ENCODE results near the gene EPHB2. TPM values are rescaled to one million over a fixed set of nuclear protein-coding genes. Genes with fewer than 3 reads are reported as not detected.

The EPHB2 gene
- total and polyA plus RNA-seq, 2 of the 4 experiments (the other 2 are of a cell fraction) = 52.3 to 58.8 TPM

GRCh38 chr1:22864886-22865285, 154.2 kb downstream of the EPHB2 start:
- Histone ChIP-seq H3K79me1 (ENCODE audit: low read depth in 1 of 2, low read length in 2 of 2) (peaks cover 4 to 20% of the 10 kb centered on the region in 2 experiments; a peak in 3 of 4 replicates), H3K9ac (ENCODE audit: low read depth, low read length) (no peak overlapping the region), H2BK15ac (ENCODE audit: low read depth, low read length) (no peak overlapping the region), H3K56ac (ENCODE audit: extremely low read depth, insufficient read depth, low read length) (no peak overlapping the region), H4K91ac (ENCODE audit: insufficient read depth, low read depth, low read length) (no peak overlapping the region), H3K4me3 (ENCODE audit: insufficient read depth, low read depth, low read length) (no peak overlapping the region), H2AFZ (replicated peaks; ENCODE audit: low read length, poor library complexity) (no peak overlapping the region), H3K27me3 (ENCODE audit: control insufficient read depth, insufficient read depth, low read length) (no peaks in the 10 kb centered on the region), H2AK9ac (replicated peaks; ENCODE audit: low read depth, low read length, poor library complexity) (no peak overlapping the region), H3K9me3 (ENCODE audit: control insufficient read depth, insufficient read depth, low read length) (peaks cover 8% of the 10 kb centered on the region), H3K18ac (ENCODE audit: low read depth, low read length) (no peak overlapping the region), H2BK20ac (ENCODE audit: low read depth, low read length) (no peak overlapping the region), H2BK5ac (ENCODE audit: low read depth, low read length, poor library complexity, severe bottlenecking) (no peak overlapping the region), H2BK120ac (ENCODE audit: low read depth, low read length) (no peak overlapping the region), H3K23ac (ENCODE audit: low read depth, low read length) (no peak overlapping the region), H3K36me3 (ENCODE audit: control insufficient read depth, insufficient read depth, low read length) (peaks cover 35% of the 10 kb centered on the region), H3K9me1 (ENCODE audit: insufficient read depth, low read length) (peaks cover 7% of the 10 kb centered on the region; the same call in 1 of the 2 replicates), H3K4me2 (ENCODE audit: low read depth, low read length) (no peak overlapping the region), H3K4me1 (ENCODE audit: control insufficient read depth, insufficient read depth, low read length) (peaks cover 7% of the 10 kb centered on the region), H2AK5ac (ENCODE audit: low read depth, low read length) (no peak overlapping the region), H4K8ac (ENCODE audit: low read depth in 2 of 2, low read length in 2 of 2) (no peak overlapping the region), H3K4ac (ENCODE audit: low read depth, low read length) (no peak overlapping the region), H4K20me1 (ENCODE audit: insufficient read depth, low read length) (peaks cover 20% of the 10 kb centered on the region), H3K27ac (ENCODE audit: insufficient read depth, low read length) (no peak overlapping the region), H3K14ac (replicated peaks; ENCODE audit: low read depth, low read length) (no peak overlapping the region), H4K5ac (ENCODE audit: low read depth, low read length) (no peak overlapping the region)
- intact Hi-C loops (cut with micrococcal nuclease) = no loop called here
- dilution Hi-C loops (cut with HindIII; ENCODE audit: low sequenced_read_pairs, unreplicated experiment) = no loop called here
- BruUV-seq (replicated peaks) = no TSS peak
- TF ChIP-seq NFE2L2 (IDR thresholded peaks at IDR 0.05; ENCODE audit: low read depth, low read length) (no peak), CHD1 (IDR thresholded peaks at IDR 0.05; ENCODE audit: low read depth, low read length) (no peak), POLR2A (IDR thresholded peaks at IDR 0.05; ENCODE audit: low read depth, low read length) (no peak)
- in situ Hi-C loops (cut with MboI; ENCODE audit: low sequenced_read_pairs) = no loop called here
- DNase-seq = no peak
- 89% methylated on average over 14 of the region's 24 CpGs; no CpG with 5 or more reads in 1 of the 2 experiments for WGBS, 2 experiments (ENCODE audit: extremely low coverage in 2 of 2, insufficient read length in 1 of 2)
- CTCF ChIA-PET = no interaction called here
- POLR2A ChIA-PET (ENCODE audit: unreplicated experiment) = no interaction called here
- ATAC-seq (ENCODE audit: low read depth) = no peak

Data from IMR-90 (cell line).